ENCODE data around the gene REG3G. TPM values are rescaled to one million over a fixed set of nuclear protein-coding genes. Genes with fewer than 3 reads are reported as not detected.

Gene REG3G
- total and polyA plus RNA-seq, 2 of the 4 experiments (the other 2 are of a cell fraction) = not detected

- peaks cover 1% of the 10 kb centered on the region; the same call in 1 of the 2 replicates for H3K9me3 ChIP-seq (ENCODE audit: control insufficient read depth, insufficient read depth, low read length)
- POLR2A ChIA-PET (ENCODE audit: unreplicated experiment) = no interaction called here
Observed at GRCh38 chr2:78984386-78984785, 41.1 kb upstream of the REG3G start.

More at GRCh38 chr2:78984386-78984785, 41.1 kb upstream of the REG3G start:
- Histone ChIP-seq H3K4ac (ENCODE audit: low read depth, low read length) (no peak overlapping the region), H3K9me1 (ENCODE audit: insufficient read depth, low read length) (no peaks in the 10 kb centered on the region), H4K91ac (ENCODE audit: insufficient read depth, low read depth, low read length) (no peak overlapping the region), H3K4me2 (ENCODE audit: low read depth, low read length) (no peak overlapping the region), H3K18ac (ENCODE audit: low read depth, low read length) (no peak overlapping the region), H3K36me3 (ENCODE audit: control insufficient read depth, insufficient read depth, low read length) (no peaks in the 10 kb centered on the region), H2AFZ (replicated peaks; ENCODE audit: low read length, poor library complexity) (no peak overlapping the region), H2AK5ac (ENCODE audit: low read depth, low read length) (no peak overlapping the region), H3K79me1 (ENCODE audit: low read depth in 1 of 2, low read length in 2 of 2) (no peaks in the 10 kb centered on the region), H2BK20ac (ENCODE audit: low read depth, low read length) (no peak overlapping the region), H4K5ac (ENCODE audit: low read depth, low read length) (no peak overlapping the region), H2BK5ac (ENCODE audit: low read depth, low read length, poor library complexity, severe bottlenecking) (no peak overlapping the region), H3K14ac (replicated peaks; ENCODE audit: low read depth, low read length) (no peak overlapping the region), H2BK120ac (ENCODE audit: low read depth, low read length) (no peak overlapping the region), H3K9ac (ENCODE audit: low read depth, low read length) (no peak overlapping the region), H4K8ac (ENCODE audit: low read depth in 2 of 2, low read length in 2 of 2) (no peak overlapping the region), H3K4me1 (ENCODE audit: control insufficient read depth, insufficient read depth, low read length) (no peaks in the 10 kb centered on the region), H2AK9ac (replicated peaks; ENCODE audit: low read depth, low read length, poor library complexity) (no peak overlapping the region), H3K27ac (ENCODE audit: insufficient read depth, low read length) (no peak overlapping the region), H3K27me3 (ENCODE audit: control insufficient read depth, insufficient read depth, low read length) (no peaks in the 10 kb centered on the region), H2BK15ac (ENCODE audit: low read depth, low read length) (no peak overlapping the region), H4K20me1 (ENCODE audit: insufficient read depth, low read length) (no peaks in the 10 kb centered on the region), H3K23ac (ENCODE audit: low read depth, low read length) (no peak overlapping the region), H3K56ac (ENCODE audit: extremely low read depth, insufficient read depth, low read length) (no peak overlapping the region), H3K4me3 (ENCODE audit: insufficient read depth, low read depth, low read length) (no peak overlapping the region)
- WGBS, 2 experiments (ENCODE audit: extremely low coverage in 2 of 2, insufficient read length in 1 of 2) = no CpG with 5 or more reads among the region's 7 CpGs
- intact Hi-C loops (cut with micrococcal nuclease) (no loop called here), in situ Hi-C loops (cut with MboI; ENCODE audit: low sequenced_read_pairs) (no loop called here), dilution Hi-C loops (cut with HindIII; ENCODE audit: low sequenced_read_pairs, unreplicated experiment) (no loop called here)
- CTCF ChIA-PET = no interaction called here
- no TSS peak for BruUV-seq (replicated peaks)
- DNase-seq = no peak
- no peak for TF ChIP-seq POLR2A (IDR thresholded peaks at IDR 0.05; ENCODE audit: low read depth, low read length)
- TF ChIP-seq RFX5 (IDR thresholded peaks at IDR 0.05; ENCODE audit: low read depth, low read length) = no peak
- TF ChIP-seq USF2 (IDR thresholded peaks at IDR 0.05; ENCODE audit: low read depth, low read length) = no peak
- TF ChIP-seq FOS (IDR thresholded peaks at IDR 0.05; ENCODE audit: low read depth, low read length) = no peak
- no peak for TF ChIP-seq ELK1 (IDR thresholded peaks at IDR 0.05; ENCODE audit: borderline replicate concordance, low read depth, low read length)
- no peak for TF ChIP-seq MXI1 (IDR thresholded peaks at IDR 0.05; ENCODE audit: borderline replicate concordance, low read depth, low read length)
- no peak for TF ChIP-seq MAZ (IDR thresholded peaks at IDR 0.05; ENCODE audit: borderline replicate concordance, low read depth, low read length)
- TF ChIP-seq NFE2L2 (IDR thresholded peaks at IDR 0.05; ENCODE audit: low read depth, low read length) = no peak
- no peak for TF ChIP-seq CHD1 (IDR thresholded peaks at IDR 0.05; ENCODE audit: low read depth, low read length)
- TF ChIP-seq CTCF (conservative IDR thresholded peaks at IDR 0.05; ENCODE audit: low read depth, low read length) = no peak
- no peak for TF ChIP-seq BHLHE40 (IDR thresholded peaks at IDR 0.05; ENCODE audit: low read depth, low read length)
- TF ChIP-seq RAD21 (IDR thresholded peaks at IDR 0.05; ENCODE audit: low read length) = no peak
- no peak for TF ChIP-seq MAFK (IDR thresholded peaks at IDR 0.05; ENCODE audit: low read depth, low read length)
- ATAC-seq (ENCODE audit: low read depth) = no peak

Data from IMR-90 (cell line).